ENCODE data around the gene CES1. TPM values are rescaled to one million over a fixed set of nuclear protein-coding genes. Genes with fewer than 3 reads are reported as not detected.
"Not testable (repeated sequence)": the region's sequence is repeated elsewhere in the genome, so short reads cannot be mapped to it uniquely, and the experiment has no call there.

Gene CES1
- total RNA-seq, 4 donors from 2014 or later, result 2.6 to 10.8 (median 5.1) TPM

GRCh38 chr16:55790240-55790639 is 42.7 kb downstream of the CES1 start:
- DNase-seq; H3K4me1 ChIP-seq; H3K4me3 ChIP-seq (replicated peaks in 1 of 3); H3K36me3 ChIP-seq; H3K9me3 ChIP-seq; H3K27me3 ChIP-seq; intact Hi-C loops (cut with DNase I); H3K27ac ChIP-seq: not testable (repeated sequence)
- no CpG with 5 or more reads among the region's 7 CpGs for WGBS, 2 donors

- H3K36me3 ChIP-seq; DNase-seq; intact Hi-C loops (cut with DNase I); H3K9me3 ChIP-seq; H3K4me1 ChIP-seq; H3K27ac ChIP-seq; H3K4me3 ChIP-seq (replicated peaks in 1 of 3); H3K27me3 ChIP-seq: not testable (repeated sequence)
- 60 to 64% methylated on average over 2 to 3 of the region's 6 CpGs for WGBS, 2 donors
These were observed 50.2 kb downstream of the CES1 start for GRCh38 chr16:55782793-55783091.

- DNase-seq; H3K27me3 ChIP-seq; H3K9me3 ChIP-seq; intact Hi-C loops (cut with DNase I); H3K4me3 ChIP-seq (replicated peaks in 1 of 3); H3K36me3 ChIP-seq; H3K4me1 ChIP-seq; H3K27ac ChIP-seq: not testable (repeated sequence)
- 77 to 83% methylated on average over 6 of the region's 6 CpGs for WGBS, 2 donors
These were observed 50.7 kb downstream of the CES1 start for GRCh38 chr16:55782091-55782792.

GRCh38 chr16:55781456-55781855 is 51.4 kb downstream of the CES1 start:
- WGBS, 2 donors, result 92 to 93% methylated on average over 8 of the region's 8 CpGs
- DNase-seq; H3K4me1 ChIP-seq; H3K36me3 ChIP-seq; intact Hi-C loops (cut with DNase I); H3K27ac ChIP-seq; H3K27me3 ChIP-seq; H3K9me3 ChIP-seq; H3K4me3 ChIP-seq (replicated peaks in 1 of 3): not testable (repeated sequence)

GRCh38 chr16:55780095-55780407 is 52.8 kb downstream of the CES1 start:
- H3K4me1 ChIP-seq; intact Hi-C loops (cut with DNase I); H3K9me3 ChIP-seq; H3K27me3 ChIP-seq; H3K36me3 ChIP-seq; H3K4me3 ChIP-seq (replicated peaks in 1 of 3); H3K27ac ChIP-seq; DNase-seq: not testable (repeated sequence)
- 65 to 85% methylated on average over 2 to 4 of the region's 4 CpGs for WGBS, 2 donors

- Histone ChIP-seq H3K27me3 (no peaks in the 10 kb centered on the region), H3K36me3 (no peaks in the 10 kb centered on the region), H3K9me3 (no peaks in the 10 kb centered on the region), H3K4me1 (no peaks in the 10 kb centered on the region), H3K4me3 (replicated peaks in 1 of 3) (no peak overlapping the region), H3K27ac (no peak overlapping the region)
- WGBS, 2 donors, result 65 to 70% methylated on average over 7 of the region's 7 CpGs
- intact Hi-C loops (cut with DNase I), result no loop called here
- no peak for DNase-seq
- TF ChIP-seq POLR2A (IDR thresholded peaks at IDR 0.05) (no peak), CTCF (IDR thresholded peaks at IDR 0.05) (no peak)
These were observed 53.3 kb downstream of the CES1 start for GRCh38 chr16:55779402-55780094.

GRCh38 chr16:55778757-55779156 is 54.1 kb downstream of the CES1 start:
- Histone ChIP-seq H3K9me3 (no peaks in the 10 kb centered on the region), H3K27me3 (no peaks in the 10 kb centered on the region), H3K36me3 (no peaks in the 10 kb centered on the region), H3K4me3 (replicated peaks in 1 of 3) (no peak overlapping the region), H3K27ac (no peak overlapping the region), H3K4me1 (no peaks in the 10 kb centered on the region)
- intact Hi-C loops (cut with DNase I), result no loop called here
- TF ChIP-seq POLR2A (IDR thresholded peaks at IDR 0.05) (no peak), CTCF (IDR thresholded peaks at IDR 0.05) (no peak)
- DNase-seq, result no peak
- 93 to 100% methylated on average over 2 of the region's 2 CpGs for WGBS, 2 donors

Measured in thyroid gland (tissue), 4 donors.